ENCODE measurements around the gene SPIRE2. TPM values are rescaled to one million over a fixed set of nuclear protein-coding genes. Genes with fewer than 3 reads are reported as not detected.

SPIRE2 gene
- total and polyA plus RNA-seq, 2 of the 13 experiments (the other 11 are each of a cell fraction or from before 2014, with no cell fraction given) = 13.3 to 37.5 TPM

GRCh38 chr16:89860747-89861304 is 32.6 kb downstream of the SPIRE2 start (continued):
- TF ChIP-seq TARDBP (CRISPR knock-in tag; IDR thresholded peaks at IDR 0.05) (peak; percentile 64; the same call in 1 of the 2 replicates), THAP11 (CRISPR knock-in tag; IDR thresholded peaks at IDR 0.05) (peak; percentile 51; the same call in 1 of the 2 replicates), ZNF225 (CRISPR knock-in tag; IDR thresholded peaks at IDR 0.05) (peak; percentile 86; the same call in 1 of the 2 replicates), HOMEZ (CRISPR knock-in tag; IDR thresholded peaks at IDR 0.05; ENCODE audit: low read depth) (peak; percentile 29; the same call in 1 of the 2 replicates), MXD4 (CRISPR knock-in tag; IDR thresholded peaks at IDR 0.05) (0 out of 2 replicates have a peak, but pooled peaks have one; percentile 49), DZIP1 (CRISPR knock-in tag; IDR thresholded peaks at IDR 0.05) (no peak), RXRB (CRISPR knock-in tag; IDR thresholded peaks at IDR 0.05; ENCODE audit: borderline replicate concordance) (peak; percentile 47; the same call in 1 of the 2 replicates), CBFB (CRISPR knock-in tag; IDR thresholded peaks at IDR 0.05) (peak; percentile 74), FOXO1 (CRISPR knock-in tag; IDR thresholded peaks at IDR 0.05) (no peak), SMAD1 (CRISPR knock-in tag; IDR thresholded peaks at IDR 0.05; ENCODE audit: borderline replicate concordance, low read depth) (0 out of 2 replicates have a peak, but pooled peaks have one; percentile 21), NCOA1 (CRISPR knock-in tag; IDR thresholded peaks at IDR 0.05) (no peak), HDAC1 (CRISPR knock-in tag; IDR thresholded peaks at IDR 0.05) (peak; percentile 36; the same call in 1 of the 2 replicates), ZNF235 (CRISPR knock-in tag; IDR thresholded peaks at IDR 0.05; ENCODE audit: borderline replicate concordance) (peak; percentile 73; the same call in 1 of the 2 replicates), ZFP1 (CRISPR knock-in tag; IDR thresholded peaks at IDR 0.05) (no peak), ZNF121 (CRISPR knock-in tag; IDR thresholded peaks at IDR 0.05) (peak; percentile 50; the same call in 1 of the 2 replicates), KDM5B (CRISPR knock-in tag; IDR thresholded peaks at IDR 0.05; ENCODE audit: borderline replicate concordance) (peak; percentile 84), SRSF9 (IDR thresholded peaks at IDR 0.05; ENCODE audit: borderline replicate concordance, insufficient read depth, low read depth, low read length, poor library complexity, severe bottlenecking) (no peak), ZNF841 (CRISPR knock-in tag; IDR thresholded peaks at IDR 0.05; ENCODE audit: borderline replicate concordance) (no peak), ZNF326 (CRISPR knock-in tag; IDR thresholded peaks at IDR 0.05; ENCODE audit: borderline replicate concordance) (no peak), ZFX (CRISPR knock-in tag; IDR thresholded peaks at IDR 0.05; ENCODE audit: low read depth) (peak; percentile 39; the same call in 1 of the 2 replicates)
- TF ChIP-seq, protein P1, sequence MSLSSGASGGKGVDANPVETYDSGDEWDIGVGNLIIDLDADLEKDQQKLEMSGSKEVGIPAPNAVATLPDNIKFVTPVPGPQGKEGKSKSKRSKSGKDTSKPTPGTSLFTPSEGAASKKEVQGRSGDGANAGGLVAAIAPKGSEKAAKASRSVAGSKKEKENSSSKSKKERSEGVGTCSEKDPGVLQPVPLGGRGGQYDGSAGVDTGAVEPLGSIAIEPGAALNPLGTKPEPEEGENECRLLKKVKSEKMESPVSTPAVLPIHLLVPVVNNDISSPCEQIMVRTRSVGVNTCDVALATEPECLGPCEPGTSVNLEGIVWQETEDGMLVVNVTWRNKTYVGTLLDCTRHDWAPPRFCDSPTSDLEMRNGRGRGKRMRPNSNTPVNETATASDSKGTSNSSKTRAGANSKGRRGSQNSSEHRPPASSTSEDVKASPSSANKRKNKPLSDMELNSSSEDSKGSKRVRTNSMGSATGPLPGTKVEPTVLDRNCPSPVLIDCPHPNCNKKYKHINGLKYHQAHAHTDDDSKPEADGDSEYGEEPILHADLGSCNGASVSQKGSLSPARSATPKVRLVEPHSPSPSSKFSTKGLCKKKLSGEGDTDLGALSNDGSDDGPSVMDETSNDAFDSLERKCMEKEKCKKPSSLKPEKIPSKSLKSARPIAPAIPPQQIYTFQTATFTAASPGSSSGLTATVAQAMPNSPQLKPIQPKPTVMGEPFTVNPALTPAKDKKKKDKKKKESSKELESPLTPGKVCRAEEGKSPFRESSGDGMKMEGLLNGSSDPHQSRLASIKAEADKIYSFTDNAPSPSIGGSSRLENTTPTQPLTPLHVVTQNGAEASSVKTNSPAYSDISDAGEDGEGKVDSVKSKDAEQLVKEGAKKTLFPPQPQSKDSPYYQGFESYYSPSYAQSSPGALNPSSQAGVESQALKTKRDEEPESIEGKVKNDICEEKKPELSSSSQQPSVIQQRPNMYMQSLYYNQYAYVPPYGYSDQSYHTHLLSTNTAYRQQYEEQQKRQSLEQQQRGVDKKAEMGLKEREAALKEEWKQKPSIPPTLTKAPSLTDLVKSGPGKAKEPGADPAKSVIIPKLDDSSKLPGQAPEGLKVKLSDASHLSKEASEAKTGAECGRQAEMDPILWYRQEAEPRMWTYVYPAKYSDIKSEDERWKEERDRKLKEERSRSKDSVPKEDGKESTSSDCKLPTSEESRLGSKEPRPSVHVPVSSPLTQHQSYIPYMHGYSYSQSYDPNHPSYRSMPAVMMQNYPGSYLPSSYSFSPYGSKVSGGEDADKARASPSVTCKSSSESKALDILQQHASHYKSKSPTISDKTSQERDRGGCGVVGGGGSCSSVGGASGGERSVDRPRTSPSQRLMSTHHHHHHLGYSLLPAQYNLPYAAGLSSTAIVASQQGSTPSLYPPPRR (CRISPR knock-in tag; IDR thresholded peaks at IDR 0.05; ENCODE audit: borderline replicate concordance) = 0 out of 2 replicates have a peak, but pooled peaks have one; percentile 26

Measured in HepG2 (cell line).